NCI-H1105 treated with DMSO at 0.1 percent for 48 hours (cell line): ENCODE data around the gene SESN1.

Experiments used
- DNase-seq: peaks from one replicate; lab custom pipeline; 2025; lab: John Stamatoyannopoulos, UW

SESN1 gene

GRCh38 chr6:109060571-109060970 lies 34.1 kb downstream of the SESN1 start:
- DNase-seq, result no peak

GRCh38 chr6:109059571-109060021 lies 35.0 kb downstream of the SESN1 start:
- no peak for DNase-seq

- DNase-seq, result no peak
Measured at GRCh38 chr6:109059153-109059552, 35.5 kb downstream of the SESN1 start.

- no peak for DNase-seq
Measured at GRCh38 chr6:109058620-109059019, 36.0 kb downstream of the SESN1 start.

GRCh38 chr6:109056661-109057060 lies 38.0 kb downstream of the SESN1 start:
- no peak for DNase-seq

- DNase-seq, result no peak
Measured at GRCh38 chr6:109055771-109056235, 38.8 kb downstream of the SESN1 start.

GRCh38 chr6:109053336-109053735 lies 41.3 kb downstream of the SESN1 start:
- no peak for DNase-seq

- no peak for DNase-seq
Measured at GRCh38 chr6:109052852-109053251, 41.8 kb downstream of the SESN1 start.

GRCh38 chr6:109052018-109052651 lies 42.5 kb downstream of the SESN1 start:
- no peak for DNase-seq

- no peak for DNase-seq
Measured at GRCh38 chr6:109051301-109052017, 43.2 kb downstream of the SESN1 start.

- no peak for DNase-seq
Measured at GRCh38 chr6:109050447-109051102, 44.1 kb downstream of the SESN1 start.

- DNase-seq, result no peak
Measured at GRCh38 chr6:109050012-109050411, 44.6 kb downstream of the SESN1 start.

GRCh38 chr6:109048670-109049415 lies 45.8 kb downstream of the SESN1 start:
- DNase-seq, result no peak

- DNase-seq, result no peak
Measured at GRCh38 chr6:109048176-109048575, 46.5 kb downstream of the SESN1 start.

- DNase-seq, result no peak
Measured at GRCh38 chr6:109045493-109045892, 49.2 kb downstream of the SESN1 start.

- DNase-seq, result no peak
Measured at GRCh38 chr6:109039795-109040194, 54.9 kb downstream of the SESN1 start.

- DNase-seq, result no peak
Measured at GRCh38 chr6:109038837-109039398, 55.7 kb downstream of the SESN1 start.

- DNase-seq, result peak; percentile 77
Measured at GRCh38 chr6:109036574-109037294, 57.9 kb downstream of the SESN1 start.

- no peak for DNase-seq
Measured at GRCh38 chr6:109034526-109034925, 60.1 kb downstream of the SESN1 start.

- no peak for DNase-seq
Measured at GRCh38 chr6:109033655-109034054, 61.0 kb downstream of the SESN1 start.

- DNase-seq, result no peak
Measured at GRCh38 chr6:109031416-109031815, 63.2 kb downstream of the SESN1 start.
